WI38 (cell line): ENCODE results near the gene NADK.
"Not testable (repeated sequence)": the region's sequence is repeated elsewhere in the genome, so short reads cannot be mapped to it uniquely, and the experiment has no call there.

Source experiments
- H3K4me3 ChIP-seq: 2 replicates; pipeline ENCODE4 v1.5.1; 2011; ENCODE audit warnings: low read depth, mild to moderate bottlenecking, control low read depth, low read length
- TF ChIP-seq, protein P1 (sequence below): IDR thresholded peaks from 2 replicates; pipeline ENCODE4 v1.5.1; 2012; ENCODE audit warnings: low read depth, mild to moderate bottlenecking, control low read depth, low read length

The NADK gene

DNA sequence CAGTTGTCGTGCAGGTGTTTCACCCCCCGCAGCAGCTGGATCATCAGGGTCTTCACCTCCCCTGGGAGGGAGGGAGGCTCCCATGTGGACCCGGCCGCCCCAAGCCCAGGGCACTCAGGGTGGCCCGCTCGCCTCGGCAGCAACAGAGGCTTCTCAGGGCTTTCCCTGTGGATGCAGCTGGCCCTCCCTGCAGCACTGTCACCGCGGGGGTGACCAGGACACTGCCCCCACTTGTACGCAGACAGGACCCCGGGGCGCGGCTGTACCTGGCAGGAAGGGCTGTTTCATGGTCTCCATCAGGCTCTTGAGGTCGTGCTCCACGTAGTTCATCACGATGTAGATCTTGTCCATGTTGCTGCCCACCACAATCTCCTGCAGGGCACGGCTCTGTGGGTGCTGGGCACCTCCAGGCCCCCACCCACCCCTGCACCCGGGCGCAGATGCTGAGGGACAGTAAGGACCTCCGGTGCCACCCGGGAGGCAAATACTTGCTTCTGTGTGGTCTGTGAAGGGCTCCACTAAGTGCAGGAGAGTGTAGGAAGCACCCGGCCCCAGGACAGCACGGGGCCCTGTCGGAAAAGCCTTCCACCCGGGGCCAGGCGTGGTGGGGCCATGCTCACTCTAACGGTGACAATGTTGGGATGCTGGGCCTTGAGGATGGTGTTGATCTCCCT, 73.8 kb downstream of the NADK start:
- not testable (repeated sequence) for H3K4me3 ChIP-seq

DNA sequence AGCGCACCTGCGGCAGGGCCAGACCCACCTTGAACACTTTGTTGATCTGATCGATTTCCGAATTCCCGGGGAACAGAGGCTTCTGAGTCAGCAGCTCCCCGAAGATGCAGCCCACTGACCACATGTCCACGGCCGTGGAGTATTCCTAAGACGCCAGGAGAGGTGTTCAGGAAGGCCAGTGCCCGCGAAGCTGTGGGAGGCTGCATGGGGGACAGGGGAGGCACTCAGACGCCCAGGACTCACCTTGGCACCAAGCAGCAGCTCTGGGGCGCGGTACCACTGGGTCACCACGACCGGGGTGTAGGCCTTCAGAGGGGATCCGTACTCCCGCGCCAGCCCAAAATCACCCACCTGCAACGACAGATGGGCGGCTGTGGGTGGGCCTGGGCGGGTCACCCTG, 74.5 kb downstream of the NADK start:
- H3K4me3 ChIP-seq, result no peak overlapping the region
- TF ChIP-seq, protein P1, sequence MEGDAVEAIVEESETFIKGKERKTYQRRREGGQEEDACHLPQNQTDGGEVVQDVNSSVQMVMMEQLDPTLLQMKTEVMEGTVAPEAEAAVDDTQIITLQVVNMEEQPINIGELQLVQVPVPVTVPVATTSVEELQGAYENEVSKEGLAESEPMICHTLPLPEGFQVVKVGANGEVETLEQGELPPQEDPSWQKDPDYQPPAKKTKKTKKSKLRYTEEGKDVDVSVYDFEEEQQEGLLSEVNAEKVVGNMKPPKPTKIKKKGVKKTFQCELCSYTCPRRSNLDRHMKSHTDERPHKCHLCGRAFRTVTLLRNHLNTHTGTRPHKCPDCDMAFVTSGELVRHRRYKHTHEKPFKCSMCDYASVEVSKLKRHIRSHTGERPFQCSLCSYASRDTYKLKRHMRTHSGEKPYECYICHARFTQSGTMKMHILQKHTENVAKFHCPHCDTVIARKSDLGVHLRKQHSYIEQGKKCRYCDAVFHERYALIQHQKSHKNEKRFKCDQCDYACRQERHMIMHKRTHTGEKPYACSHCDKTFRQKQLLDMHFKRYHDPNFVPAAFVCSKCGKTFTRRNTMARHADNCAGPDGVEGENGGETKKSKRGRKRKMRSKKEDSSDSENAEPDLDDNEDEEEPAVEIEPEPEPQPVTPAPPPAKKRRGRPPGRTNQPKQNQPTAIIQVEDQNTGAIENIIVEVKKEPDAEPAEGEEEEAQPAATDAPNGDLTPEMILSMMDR, result no peak

DNA sequence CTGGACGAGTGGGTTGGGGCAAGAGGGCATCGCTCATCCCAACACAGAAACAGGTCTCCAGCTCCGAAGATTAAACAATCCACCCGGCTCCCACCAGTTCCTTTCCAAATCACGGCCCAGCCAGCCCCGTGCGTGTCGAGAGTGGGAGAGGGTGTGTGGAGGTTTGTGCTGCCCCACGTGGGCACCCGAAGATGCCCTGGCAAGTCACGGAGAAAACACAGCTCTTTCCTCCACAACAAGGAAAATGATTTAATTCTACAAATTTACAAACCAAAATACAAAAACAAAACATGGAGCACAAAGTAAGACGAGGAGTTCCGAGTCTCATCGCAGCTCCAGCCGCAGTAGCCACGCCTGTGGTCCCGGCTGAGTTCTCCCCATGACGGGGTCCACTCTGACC, 75.8 kb downstream of the NADK start:
- not testable (repeated sequence) for H3K4me3 ChIP-seq
